GM06990 (cell line): ENCODE data around the gene WIPF3.

Experiments used
- DNase-seq: peaks from one replicate; pipeline ENCODE4 v3.0.0-alpha.2; 2011; ENCODE audit not compliant: insufficient read length; ENCODE audit errors: extremely low read depth
- H3K27me3 ChIP-seq: replicated peaks from 2 replicates; pipeline ENCODE4 v1.6.0; 2011; ENCODE audit warnings: low read length; ENCODE audit not compliant: control insufficient read depth, insufficient read depth
- H3K36me3 ChIP-seq: 2 replicates; pipeline ENCODE4 v1.5.1; 2011; ENCODE audit warnings: low read length; ENCODE audit not compliant: control insufficient read depth, insufficient read depth
- H3K4me3 ChIP-seq: replicated peaks from 2 replicates; pipeline ENCODE4 v1.5.1; 2011; ENCODE audit warnings: low read depth, mild to moderate bottlenecking, control low read depth, low read length
- CTCF ChIP-seq: IDR thresholded peaks from 2 replicates; pipeline ENCODE4 v1.5.1; 2011; ENCODE audit warnings: low read length, control low read depth, mild to moderate bottlenecking, inconsistent platforms; ENCODE audit not compliant: insufficient read depth, poor library complexity, severe bottlenecking

WIPF3 gene

GRCh38 chr7:29860186-29860585 lies 53.9 kb downstream of the WIPF3 start:
- H3K27me3 ChIP-seq: no peaks in the 10 kb centered on the region
- DNase-seq: no peak
- no peak for TF ChIP-seq CTCF
- no peaks in the 10 kb centered on the region for H3K36me3 ChIP-seq
- no peak overlapping the region for H3K4me3 ChIP-seq

- Histone ChIP-seq H3K27me3 (no peaks in the 10 kb centered on the region), H3K4me3 (no peak overlapping the region), H3K36me3 (no peaks in the 10 kb centered on the region)
- DNase-seq: no peak
- no peak for TF ChIP-seq CTCF
Measured at GRCh38 chr7:29861884-29862283, 55.6 kb downstream of the WIPF3 start.

GRCh38 chr7:29864656-29865055 lies 58.3 kb downstream of the WIPF3 start:
- Histone ChIP-seq H3K27me3 (no peaks in the 10 kb centered on the region; the same call in 1 of the 2 replicates), H3K4me3 (no peak overlapping the region), H3K36me3 (no peaks in the 10 kb centered on the region)
- no peak for DNase-seq
- no peak for TF ChIP-seq CTCF

GRCh38 chr7:29865526-29865925 lies 59.2 kb downstream of the WIPF3 start:
- no peaks in the 10 kb centered on the region; the same call in 1 of the 2 replicates for H3K27me3 ChIP-seq
- H3K36me3 ChIP-seq: no peaks in the 10 kb centered on the region
- no peak for TF ChIP-seq CTCF
- H3K4me3 ChIP-seq: no peak overlapping the region
- no peak for DNase-seq

GRCh38 chr7:29866490-29866930 lies 60.2 kb downstream of the WIPF3 start:
- no peak for DNase-seq
- Histone ChIP-seq H3K27me3 (no peaks in the 10 kb centered on the region; the same call in 1 of the 2 replicates), H3K4me3 (no peak overlapping the region)

More at GRCh38 chr7:29866490-29866930, 60.2 kb downstream of the WIPF3 start:
- no peak for TF ChIP-seq CTCF
- H3K36me3 ChIP-seq: no peaks in the 10 kb centered on the region
